ENCODE data around the gene EPB41. TPM values are rescaled to one million over a fixed set of nuclear protein-coding genes. Genes with fewer than 3 reads are reported as not detected.

Gene EPB41
- total and polyA plus RNA-seq, 9 of the 15 experiments (the other 6 are each of a cell fraction or from before 2014, with no cell fraction given) = 3.7 to 213 (median 141) TPM

- TF ChIP-seq MGA (IDR thresholded peaks at IDR 0.05) (peak; percentile 11; the same call in 1 of the 2 replicates), ZNF592 (IDR thresholded peaks at IDR 0.05) (0 out of 2 replicates have a peak, but pooled peaks have one; percentile 14), POLR2H (tag; IDR thresholded peaks at IDR 0.05; ENCODE audit: low read depth) (0 out of 2 replicates have a peak, but pooled peaks have one; percentile 25), SP2 (IDR thresholded peaks at IDR 0.05; ENCODE audit: extremely low read depth, low read depth, low read length, poor library complexity, severe bottlenecking) (no peak), MEF2A (IDR thresholded peaks at IDR 0.05; ENCODE audit: control insufficient read depth, low read depth, low read length) (no peak), PRMT5 (CRISPR knock-in tag; IDR thresholded peaks at IDR 0.05) (no peak), ZNF146 (CRISPR knock-in tag; IDR thresholded peaks at IDR 0.05; ENCODE audit: unreplicated experiment) (peak; percentile 51), NFIC (IDR thresholded peaks at IDR 0.05) (no peak), ZNF23 (CRISPR knock-in tag; IDR thresholded peaks at IDR 0.05) (no peak)
Measured at GRCh38 chr1:28936528-28936927, 22.2 kb downstream of the EPB41 start (continued).
